Skeletal muscle satellite cell (primary cell): Measurements from ENCODE around the gene ZFR.
"Not testable (repeated sequence)": the region's sequence is repeated elsewhere in the genome, so short reads cannot be mapped to it uniquely, and the experiment has no call there.

Experiments used
- H3K27me3 ChIP-seq: 2 replicates; pipeline ENCODE4 v1.7.0; 2013; ENCODE audit warnings: low read length; ENCODE audit not compliant: control insufficient read depth, insufficient read depth
- H3K36me3 ChIP-seq: 2 replicates; pipeline ENCODE4 v1.7.0; 2013; ENCODE audit warnings: mild to moderate bottlenecking, control low read depth, low read length; ENCODE audit not compliant: insufficient read depth
- H3K4me1 ChIP-seq: 2 replicates; pipeline ENCODE4 v1.7.0; 2013; ENCODE audit warnings: low read length; ENCODE audit not compliant: control insufficient read depth, insufficient read depth
- H3K4me2 ChIP-seq: 2 replicates; pipeline ENCODE4 v1.7.0; 2013; ENCODE audit warnings: mild to moderate bottlenecking, low read length
- H3K4me3 ChIP-seq: 2 replicates; pipeline ENCODE4 v1.7.0; 2013; ENCODE audit warnings: low read length
- H3K9ac ChIP-seq: 2 replicates; pipeline ENCODE4 v1.7.0; 2013; ENCODE audit warnings: mild to moderate bottlenecking, low read depth, low read length, moderate library complexity
- H3K9me3 ChIP-seq: replicated peaks from 2 replicates; pipeline ENCODE4 v1.7.0; 2013; ENCODE audit warnings: mild to moderate bottlenecking, control low read depth, low read length

Gene ZFR

DNA sequence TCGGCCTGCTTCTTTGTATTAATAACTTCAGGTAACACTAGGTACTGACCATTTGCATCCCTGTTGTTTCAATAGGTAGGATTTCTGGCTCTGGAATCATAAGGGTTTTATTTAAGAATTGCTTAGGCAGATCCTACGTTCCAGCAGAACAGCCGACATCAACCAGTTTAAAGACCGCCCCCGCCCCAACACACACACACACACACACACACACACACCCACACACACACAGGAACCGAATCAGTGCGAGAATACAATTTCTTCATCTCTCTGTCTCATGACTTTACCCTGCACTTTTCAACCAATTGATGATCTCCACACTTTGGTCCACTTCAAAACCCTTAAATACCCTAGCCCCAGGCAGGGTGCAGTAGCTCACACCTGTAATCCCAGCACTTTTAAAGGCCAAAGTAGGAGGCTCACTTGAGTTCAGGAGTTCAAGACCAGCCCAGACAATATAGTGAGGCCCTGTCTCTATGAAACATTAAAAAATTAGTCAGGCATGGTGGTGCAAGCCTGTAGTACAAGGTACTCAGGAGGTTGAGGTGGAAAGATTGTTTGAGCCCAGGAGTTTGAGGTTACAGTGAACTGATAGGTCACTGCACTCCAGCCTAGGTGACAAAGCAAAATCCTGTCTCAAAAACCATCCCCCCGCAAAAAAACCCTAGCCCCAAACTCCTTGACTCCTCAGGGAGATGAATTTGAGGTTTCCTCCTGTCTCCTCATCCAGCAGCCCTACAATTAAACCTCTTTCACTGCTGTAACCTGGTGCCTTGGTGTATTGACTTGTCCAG lies 129.1 kb downstream of the ZFR start:
- H3K9me3 ChIP-seq, result no peaks in the 10 kb centered on the region
- peaks cover 15% of the 10 kb centered on the region for H3K4me1 ChIP-seq
- H3K4me3 ChIP-seq, result no peak overlapping the region
- no peaks in the 10 kb centered on the region for H3K36me3 ChIP-seq
- H3K9ac ChIP-seq, result no peak overlapping the region
- no peaks in the 10 kb centered on the region for H3K27me3 ChIP-seq
- H3K4me2 ChIP-seq, result no peak overlapping the region

DNA sequence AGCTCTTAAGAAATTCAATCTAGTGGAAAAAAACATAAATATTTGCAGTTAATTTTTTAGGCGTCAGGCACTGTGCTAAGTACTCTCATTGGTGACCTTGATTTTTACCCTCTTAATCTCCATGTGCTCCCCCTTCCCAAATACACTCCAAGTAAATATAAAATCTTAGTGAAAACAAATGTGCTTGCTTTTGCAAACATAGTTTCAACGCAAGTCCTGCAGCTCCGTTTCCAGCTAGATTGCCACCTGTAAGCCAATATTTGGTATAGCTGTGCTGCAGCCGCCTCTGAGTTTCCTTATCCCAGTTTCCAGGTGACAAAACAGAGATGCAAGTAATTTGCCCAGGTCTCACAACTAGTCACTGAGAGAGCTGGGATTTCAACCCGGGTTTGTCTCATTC lies 129.9 kb downstream of the ZFR start:
- Histone ChIP-seq H3K9ac (no peak overlapping the region), H3K36me3 (no peaks in the 10 kb centered on the region), H3K9me3 (no peaks in the 10 kb centered on the region)

DNA sequence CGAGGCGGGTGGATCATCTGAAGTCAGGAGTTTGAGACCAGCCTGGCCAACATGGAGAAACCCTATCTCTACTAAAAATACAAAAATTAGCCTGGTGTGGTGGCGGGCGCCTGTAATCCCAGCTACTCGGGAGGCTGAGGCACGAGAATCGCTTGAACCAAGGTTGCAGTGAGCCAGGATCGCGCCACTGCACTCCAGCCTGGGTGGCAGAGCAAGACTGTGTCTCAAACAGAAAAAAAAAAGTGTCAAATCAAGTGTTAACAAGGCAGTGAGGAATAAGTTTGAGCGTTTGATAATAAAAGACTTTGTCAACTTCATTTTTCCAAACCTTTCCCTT lies 130.4 kb downstream of the ZFR start:
- not testable (repeated sequence) for H3K9me3 ChIP-seq, H3K4me2 ChIP-seq, H3K4me3 ChIP-seq, H3K9ac ChIP-seq, H3K36me3 ChIP-seq, H3K27me3 ChIP-seq
- H3K4me1 ChIP-seq, result peaks cover 15% of the 10 kb centered on the region

More for the DNA sequence above, 129.9 kb downstream of the ZFR start:
- Histone ChIP-seq H3K4me2 (no peak overlapping the region), H3K4me1 (peaks cover 15% of the 10 kb centered on the region), H3K4me3 (no peak overlapping the region), H3K27me3 (no peaks in the 10 kb centered on the region)

DNA sequence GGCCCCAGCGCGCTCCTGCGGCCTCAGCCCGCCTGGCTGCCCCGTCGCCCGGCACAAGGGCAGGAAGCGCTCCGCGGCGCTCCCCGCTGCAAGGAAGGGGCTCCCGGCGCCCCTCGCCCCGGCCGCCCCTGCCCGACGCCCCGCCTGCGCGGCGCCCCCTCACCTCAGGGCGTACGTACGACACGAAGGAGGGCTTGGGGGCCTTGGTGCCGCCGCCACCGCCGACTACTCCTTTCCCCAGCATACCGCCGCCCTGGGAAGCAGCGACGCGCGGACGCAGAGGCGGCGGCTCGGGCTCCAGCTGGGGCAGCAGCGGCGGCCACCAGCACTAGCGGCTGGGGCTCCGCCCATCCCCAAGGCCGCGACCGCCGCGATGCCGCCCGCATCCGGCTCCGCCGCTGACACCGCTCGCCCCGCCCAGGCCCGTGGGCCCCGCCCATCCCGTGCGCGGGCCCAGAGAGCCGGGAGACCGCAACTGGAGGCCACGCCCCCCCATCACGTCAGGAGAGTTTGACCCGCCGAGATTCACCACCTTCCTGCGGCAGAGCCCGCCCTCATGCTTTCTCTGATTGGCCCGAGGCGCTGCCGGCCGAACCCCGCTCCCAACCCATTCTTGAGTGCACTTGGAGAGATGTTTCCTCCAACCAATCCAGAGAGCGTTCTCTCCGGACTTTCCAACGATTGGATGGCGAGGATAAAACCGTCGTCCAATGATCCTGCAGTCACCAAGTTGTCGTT lies 131.8 kb downstream of the ZFR start, which contains the start of gene MTMR12:
Gene MTMR12, minus strand, starts transcription at position 345 of the 738 bp plus-strand sequence. Its CDS starts 101 bp downstream, at position 244.
- H3K27me3 ChIP-seq, result no peaks in the 10 kb centered on the region
- peak within 1 kb of the TSS; percentile 86 for H3K9ac ChIP-seq
- no peaks in the 10 kb centered on the region for H3K36me3 ChIP-seq
- H3K9me3 ChIP-seq, result no peaks in the 10 kb centered on the region
- peak within 1 kb of the TSS; percentile 94 for H3K4me2 ChIP-seq
- peak within 1 kb of the TSS; percentile 98 for H3K4me3 ChIP-seq
- H3K4me1 ChIP-seq, result peaks cover 15% of the 10 kb centered on the region

DNA sequence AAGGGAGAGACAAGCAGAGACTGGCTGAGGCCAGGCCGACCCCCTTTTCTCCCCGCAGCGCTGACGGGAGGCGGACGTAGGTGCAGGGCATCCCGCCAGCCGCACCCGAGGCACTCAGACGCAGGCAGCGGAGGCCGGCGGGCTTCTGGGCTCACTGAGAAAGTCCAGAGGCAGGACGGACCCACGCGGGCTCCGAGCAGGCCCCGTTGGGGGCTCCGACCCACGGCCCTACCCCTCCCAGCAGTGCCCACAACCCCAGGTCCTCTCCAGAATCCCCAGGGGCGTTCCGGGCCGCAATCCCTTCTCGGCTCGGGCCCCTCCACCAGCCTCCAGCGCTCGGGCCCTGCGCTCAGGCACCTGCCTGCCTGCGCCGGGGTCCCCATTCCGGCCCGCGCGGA lies 132.3 kb downstream of the ZFR start:
- Histone ChIP-seq H3K36me3 (no peaks in the 10 kb centered on the region), H3K4me2 (peak overlapping the region; percentile 94), H3K27me3 (no peaks in the 10 kb centered on the region), H3K4me3 (peak overlapping the region; percentile 98), H3K4me1 (peaks cover 13% of the 10 kb centered on the region), H3K9ac (peak overlapping the region; percentile 86), H3K9me3 (no peaks in the 10 kb centered on the region)

DNA sequence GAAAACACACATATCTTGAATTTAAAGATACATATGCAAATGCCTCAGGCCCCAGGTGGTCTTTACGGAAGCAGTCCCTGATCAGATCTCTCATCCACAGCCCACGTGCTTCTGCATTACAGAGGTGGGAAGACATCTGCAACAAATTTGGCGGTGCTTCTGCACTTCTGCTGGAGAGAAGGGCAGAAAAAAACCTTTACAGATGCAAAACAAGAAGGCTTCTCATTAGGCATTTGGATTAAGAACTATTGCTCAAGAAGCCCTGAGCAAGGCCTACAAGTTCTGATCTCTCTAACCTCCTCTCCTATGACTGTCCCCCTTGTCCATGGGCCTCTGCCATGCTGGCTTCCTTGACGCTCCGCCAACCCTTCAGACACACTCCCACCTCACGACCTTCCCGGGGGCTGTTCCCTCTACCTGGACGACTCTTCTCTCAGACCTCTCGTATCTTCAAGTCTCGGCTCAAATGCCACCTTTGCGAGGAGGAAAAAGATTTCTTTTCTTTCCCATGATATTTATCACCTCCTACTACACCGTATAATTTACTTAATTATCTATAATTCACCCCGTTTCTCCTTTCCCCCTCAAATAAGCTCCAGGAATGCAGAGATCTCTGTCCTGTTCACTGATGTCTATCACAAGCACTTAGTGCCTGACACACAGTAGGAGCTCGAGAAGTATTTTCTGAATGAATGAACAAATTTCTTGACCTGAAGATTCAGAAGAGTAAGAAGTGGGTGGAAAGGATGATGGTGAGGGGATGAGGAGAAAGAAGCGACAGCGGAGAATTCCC lies 132.9 kb downstream of the ZFR start:
- H3K36me3 ChIP-seq, result no peaks in the 10 kb centered on the region
- H3K27me3 ChIP-seq, result no peaks in the 10 kb centered on the region
- H3K9ac ChIP-seq, result peak overlapping the region; percentile 86
- no peaks in the 10 kb centered on the region for H3K9me3 ChIP-seq
- H3K4me2 ChIP-seq, result peak overlapping the region; percentile 94
- H3K4me1 ChIP-seq, result peaks cover 8% of the 10 kb centered on the region
- peak overlapping the region; percentile 98 for H3K4me3 ChIP-seq

DNA sequence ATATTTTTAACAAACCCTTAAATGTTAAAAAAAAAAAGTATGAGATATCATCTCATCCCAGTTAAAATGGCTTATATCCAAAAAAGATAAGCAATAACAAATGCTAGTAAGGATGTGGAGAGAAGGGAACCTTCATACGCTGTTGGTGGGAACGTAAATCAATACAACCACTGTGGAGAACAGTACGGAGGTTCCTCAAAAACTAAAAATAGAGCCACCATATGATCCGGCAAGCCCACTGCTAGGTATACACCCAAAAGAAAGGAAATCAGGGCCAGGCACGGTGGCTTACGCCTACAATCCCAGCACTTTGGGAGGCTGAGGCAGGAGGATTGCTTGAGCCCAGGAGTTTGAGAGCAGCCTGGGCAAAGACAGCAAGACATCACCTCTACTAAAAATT lies 134.8 kb downstream of the ZFR start:
- H3K4me2 ChIP-seq, result no peak overlapping the region

DNA sequence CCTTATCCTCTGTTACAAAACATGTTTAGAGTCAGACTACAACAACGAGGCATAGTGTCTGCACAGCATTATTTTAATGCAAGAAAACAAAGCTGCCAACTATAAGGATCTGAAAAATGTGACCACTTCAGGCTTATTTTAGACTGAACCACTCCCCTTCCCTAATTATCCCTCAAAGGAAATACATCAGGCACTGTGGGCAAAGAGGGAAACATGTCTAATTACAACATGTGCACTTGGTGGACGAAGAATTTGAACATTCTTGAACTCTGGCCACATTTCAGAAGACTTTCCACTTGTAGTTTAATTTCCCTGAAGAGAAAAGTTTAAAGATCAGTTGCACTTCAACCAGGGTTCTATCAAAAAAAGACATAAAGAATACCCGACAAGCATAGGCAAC lies 135.6 kb downstream of the ZFR start:
- H3K4me2 ChIP-seq, result no peak overlapping the region
- peaks cover 8% of the 10 kb centered on the region for H3K4me1 ChIP-seq
- no peaks in the 10 kb centered on the region for H3K9me3 ChIP-seq
- no peaks in the 10 kb centered on the region for H3K36me3 ChIP-seq
- no peak overlapping the region for H3K9ac ChIP-seq
- no peaks in the 10 kb centered on the region for H3K27me3 ChIP-seq
- no peak overlapping the region for H3K4me3 ChIP-seq

More for the DNA sequence above, 134.8 kb downstream of the ZFR start:
- no peak overlapping the region for H3K4me3 ChIP-seq
- peaks cover 8% of the 10 kb centered on the region for H3K4me1 ChIP-seq
- H3K9ac ChIP-seq, result no peak overlapping the region
- no peaks in the 10 kb centered on the region for H3K9me3 ChIP-seq
- no peaks in the 10 kb centered on the region for H3K36me3 ChIP-seq
- no peaks in the 10 kb centered on the region for H3K27me3 ChIP-seq

DNA sequence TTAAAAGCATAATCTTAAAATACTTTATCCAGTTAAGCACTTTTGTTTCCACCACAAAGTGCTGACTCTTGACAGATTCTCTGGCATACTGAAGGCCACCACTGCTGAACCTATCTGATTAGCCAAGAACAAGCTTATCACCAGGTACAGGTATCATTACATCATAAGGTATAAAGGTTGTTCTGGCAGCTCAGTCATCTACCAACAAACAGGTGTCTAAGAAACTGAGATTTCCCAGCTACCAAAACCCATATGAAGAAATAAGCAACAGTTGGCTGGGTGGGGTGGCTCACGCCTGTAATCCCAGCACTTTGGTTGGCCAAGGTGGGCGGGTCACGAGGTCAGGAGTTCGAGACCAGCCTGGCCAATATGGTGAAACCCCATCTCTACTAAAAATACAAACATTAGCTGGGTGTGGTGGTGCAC lies 136.8 kb downstream of the ZFR start:
- H3K4me1 ChIP-seq, result peaks cover 8% of the 10 kb centered on the region

DNA sequence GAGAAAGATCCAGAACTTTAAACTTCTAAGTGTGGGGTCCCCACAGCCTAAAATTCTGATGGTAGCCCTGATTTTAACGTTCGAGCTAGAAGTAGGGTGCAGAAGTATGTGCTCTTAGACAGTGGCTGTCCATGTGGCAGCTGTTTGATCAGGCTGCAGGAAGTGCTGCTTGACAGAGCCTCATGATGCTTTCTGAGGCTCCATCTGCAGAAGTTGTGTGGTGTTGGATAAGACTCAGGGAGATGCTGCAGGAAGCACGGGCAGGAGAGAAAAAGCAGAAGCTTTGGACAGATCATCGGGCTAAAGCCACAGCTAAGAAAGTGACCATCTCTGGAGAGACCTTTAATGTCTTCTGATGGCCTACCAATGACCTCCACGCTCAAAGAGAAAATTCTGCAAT lies 139.9 kb downstream of the ZFR start:
- H3K4me3 ChIP-seq, result no peak overlapping the region
- H3K4me2 ChIP-seq, result no peak overlapping the region
- H3K36me3 ChIP-seq, result no peaks in the 10 kb centered on the region
- no peak overlapping the region for H3K9ac ChIP-seq
- no peaks in the 10 kb centered on the region for H3K9me3 ChIP-seq
- no peaks in the 10 kb centered on the region for H3K27me3 ChIP-seq
- H3K4me1 ChIP-seq, result no peaks in the 10 kb centered on the region

More for the DNA sequence above, 136.8 kb downstream of the ZFR start:
- Histone ChIP-seq H3K4me3 (no peak overlapping the region), H3K9me3 (no peaks in the 10 kb centered on the region), H3K9ac (no peak overlapping the region), H3K4me2 (no peak overlapping the region), H3K36me3 (no peaks in the 10 kb centered on the region), H3K27me3 (no peaks in the 10 kb centered on the region)
